Astrocyte of the hippocampus (primary cell): ENCODE measurements around the gene RIPK4.

Experiments
- DNase-seq: peaks from one replicate; pipeline ENCODE4 v3.0.0; 2011; ENCODE audit warnings: low read depth, low spot score

RIPK4 gene

DNA sequence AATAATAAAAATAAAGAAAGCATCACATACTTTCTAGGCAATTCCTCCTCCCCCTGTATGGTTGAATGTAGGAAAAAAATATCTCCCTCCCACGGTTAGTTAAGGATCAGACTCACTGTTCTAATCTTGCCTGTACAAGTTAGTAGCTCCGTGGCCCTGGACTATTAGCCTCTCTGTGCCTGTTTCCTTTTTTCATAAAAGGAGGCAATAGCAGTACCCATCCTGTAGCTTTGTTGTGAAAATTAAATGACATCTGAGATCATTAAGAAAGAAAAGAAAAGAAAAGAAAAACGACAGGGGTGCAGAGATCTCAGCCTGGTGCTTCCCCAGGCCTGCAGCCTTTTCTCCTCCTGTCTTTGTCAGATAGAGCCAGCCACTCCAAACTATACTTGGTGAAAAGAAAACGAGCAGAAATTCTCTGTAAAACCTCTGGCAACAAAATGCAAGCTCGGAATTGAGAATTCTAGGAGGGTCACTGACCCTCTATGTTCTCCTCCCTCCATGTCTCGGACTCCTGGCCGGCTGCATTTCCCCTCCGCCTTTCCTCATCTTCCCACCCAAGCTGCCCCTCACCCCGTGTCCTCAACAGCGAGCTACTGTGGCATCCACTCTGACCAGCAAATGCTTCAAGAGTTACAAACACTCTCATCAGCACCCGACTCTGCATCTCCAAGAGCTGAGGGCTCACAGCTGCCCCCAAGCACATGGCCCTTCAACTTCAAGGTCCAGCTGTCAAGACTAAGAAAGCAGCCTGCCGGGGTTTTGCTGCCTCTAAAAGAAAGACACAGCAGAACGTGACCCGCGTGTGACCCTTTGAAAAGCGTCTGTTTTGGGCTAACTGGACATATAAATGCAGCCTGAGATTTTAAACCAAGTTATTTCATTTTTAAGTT lies 13.6 kb downstream of the RIPK4 start:
- no peak for DNase-seq

GRCh38 chr21:41752231-41752681 lies 14.6 kb downstream of the RIPK4 start:
- DNase-seq, result peak; percentile 36

- no peak for DNase-seq
Measured at GRCh38 chr21:41751611-41752011, 15.2 kb downstream of the RIPK4 start.

- DNase-seq, result no peak
Measured at GRCh38 chr21:41750532-41751151, 16.2 kb downstream of the RIPK4 start.

GRCh38 chr21:41750051-41750450 lies 16.8 kb downstream of the RIPK4 start:
- DNase-seq, result peak; percentile 43

DNA sequence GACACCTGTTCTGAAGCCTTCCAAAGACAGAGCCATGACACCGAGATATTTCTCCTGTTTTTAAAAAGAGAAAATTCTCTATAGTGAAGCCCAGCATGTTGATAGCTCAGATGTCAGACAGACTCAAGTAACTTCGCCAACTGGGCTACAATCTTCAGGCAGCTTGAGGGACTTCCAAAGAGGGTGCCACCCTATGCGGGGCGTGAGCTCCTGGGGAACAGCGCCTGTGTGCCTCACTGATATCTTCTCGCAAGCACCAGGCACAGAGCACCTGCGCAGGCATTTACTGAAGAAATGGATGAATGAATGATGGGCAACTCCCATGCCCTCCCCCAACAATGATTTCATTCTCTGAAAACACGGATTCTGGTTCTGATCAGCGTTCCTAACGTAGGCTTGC lies 17.6 kb downstream of the RIPK4 start:
- DNase-seq, result no peak

GRCh38 chr21:41747943-41748738 lies 18.7 kb downstream of the RIPK4 start:
- DNase-seq, result no peak

DNA sequence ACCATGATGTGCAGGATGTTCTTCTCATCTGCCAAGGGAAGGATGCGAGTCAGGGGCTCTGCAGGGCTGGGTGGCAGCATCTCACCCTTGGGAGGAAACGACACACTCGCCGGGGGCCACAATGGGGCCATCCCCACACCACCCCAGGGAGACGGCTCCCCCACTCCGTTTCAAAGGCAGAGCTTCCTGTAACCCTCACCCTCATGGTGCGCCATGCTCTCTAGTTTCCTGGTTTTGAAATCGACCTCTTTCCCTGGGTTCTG lies 20.2 kb downstream of the RIPK4 start:
- no peak for DNase-seq

GRCh38 chr21:41745971-41746743 lies 20.7 kb downstream of the RIPK4 start:
- DNase-seq, result no peak

DNA sequence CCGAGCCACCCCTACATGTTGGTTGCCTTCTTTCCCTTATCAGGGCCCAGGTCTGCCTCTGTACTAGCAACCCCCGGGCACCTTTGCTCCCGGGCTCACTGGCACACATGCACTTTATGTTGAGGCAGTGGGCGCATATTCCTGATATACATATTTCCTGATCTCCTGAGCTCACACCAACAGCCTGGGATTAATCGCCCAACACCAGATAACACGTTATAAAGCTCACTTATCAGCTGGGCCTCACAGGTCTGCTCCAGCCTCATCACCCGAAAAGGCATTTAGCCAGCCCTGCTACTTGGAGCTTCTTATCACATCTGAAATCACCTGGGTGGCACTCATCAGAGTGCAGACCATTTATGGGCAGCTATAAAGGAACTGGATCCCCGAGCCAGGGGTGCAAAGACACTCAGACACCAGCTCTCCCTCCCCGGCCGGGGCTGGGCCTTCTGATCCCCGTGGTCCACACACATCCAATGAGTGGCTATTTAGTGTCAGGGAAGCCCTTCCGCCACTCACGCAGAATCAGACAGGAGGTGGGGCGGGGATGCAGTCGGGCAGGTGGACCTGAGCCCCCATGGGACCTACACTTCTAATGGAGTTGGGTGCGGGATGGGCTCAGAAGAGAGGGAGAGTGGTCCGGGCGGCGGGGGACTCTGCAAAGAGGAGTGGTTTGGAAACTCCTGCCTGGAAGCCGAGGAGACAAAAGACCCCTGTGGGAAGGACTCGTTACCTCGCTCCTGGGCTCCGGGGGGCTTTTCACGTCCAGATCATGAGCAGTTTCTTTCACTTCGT lies 21.6 kb downstream of the RIPK4 start:
- DNase-seq, result no peak

- DNase-seq, result no peak
Measured at GRCh38 chr21:41744028-41744930, 22.6 kb downstream of the RIPK4 start.

DNA sequence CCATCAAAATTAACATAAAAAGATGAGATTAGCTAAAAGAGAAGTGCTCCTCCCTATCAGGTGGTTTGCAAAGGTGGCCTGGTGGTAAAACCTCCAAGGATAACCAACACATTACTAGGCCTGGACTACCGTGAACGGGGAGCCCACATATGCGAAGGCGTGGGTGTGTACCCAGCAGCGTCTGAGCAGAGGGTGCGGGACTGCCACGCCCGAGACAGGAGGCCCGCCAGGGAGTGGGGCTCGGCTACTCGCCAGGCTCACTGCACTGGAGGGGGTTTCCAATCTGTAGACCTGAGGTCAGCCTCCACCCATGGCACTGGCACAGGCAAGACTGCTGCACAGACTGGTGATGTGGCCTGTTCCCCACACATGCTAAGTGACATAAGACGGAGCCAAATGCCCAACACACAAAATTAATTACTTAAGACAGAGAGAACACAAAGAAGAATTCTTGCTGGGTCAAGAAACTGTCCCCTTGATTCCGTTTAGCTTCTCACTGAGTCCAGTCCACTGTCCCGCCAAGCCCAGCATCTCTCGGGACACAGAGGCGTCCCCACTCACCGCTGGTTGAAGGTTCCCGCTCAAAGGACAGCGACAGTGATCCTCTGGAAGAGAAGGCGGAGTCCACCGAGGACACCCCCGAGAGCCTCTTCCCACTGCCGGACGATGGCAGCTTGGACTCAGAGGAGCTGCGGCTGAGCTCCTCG lies 23.4 kb downstream of the RIPK4 start:
- DNase-seq, result no peak

GRCh38 chr21:41742073-41742875 lies 24.6 kb downstream of the RIPK4 start:
- no peak for DNase-seq

DNA sequence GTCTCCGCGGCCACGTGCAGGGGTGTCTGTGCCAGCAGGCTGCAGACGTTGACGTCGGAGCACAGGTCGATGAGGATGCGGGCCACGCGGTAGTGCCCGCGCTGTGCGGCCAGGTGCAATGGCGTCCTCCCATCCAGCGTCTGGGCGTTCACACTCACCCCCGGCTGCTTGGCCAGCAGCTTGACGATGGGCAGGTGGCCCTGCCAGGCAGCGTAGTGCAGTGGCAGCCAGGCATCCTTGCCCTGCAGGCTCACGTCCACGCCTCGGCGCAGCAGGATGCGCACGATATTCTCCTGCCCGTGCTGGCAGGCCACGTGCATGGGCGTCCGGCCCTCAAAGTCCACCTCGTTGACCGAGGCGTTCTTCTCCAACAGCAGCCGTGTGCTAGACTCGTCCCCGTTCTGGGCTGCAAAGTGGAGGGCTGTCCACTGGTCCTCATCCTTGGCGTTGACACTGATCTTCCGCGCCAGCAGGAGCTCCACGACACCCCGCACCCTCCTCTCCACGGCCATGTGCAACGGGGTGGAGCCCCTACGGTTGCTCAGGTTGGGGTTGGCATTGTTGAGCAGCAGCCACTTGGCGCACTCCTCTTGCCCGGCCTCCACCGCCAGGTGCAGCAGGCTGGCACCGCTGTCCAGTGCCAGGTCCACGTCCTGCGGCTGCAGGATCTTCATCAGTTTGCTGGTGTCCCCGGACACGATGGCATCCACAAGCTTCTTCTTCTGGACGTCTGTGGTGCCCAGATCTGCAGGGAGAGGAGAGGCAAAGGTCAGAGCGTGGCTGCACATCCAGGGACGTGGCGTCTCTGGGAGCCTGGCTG lies 25.4 kb downstream of the RIPK4 start:
- DNase-seq, result no peak

DNA sequence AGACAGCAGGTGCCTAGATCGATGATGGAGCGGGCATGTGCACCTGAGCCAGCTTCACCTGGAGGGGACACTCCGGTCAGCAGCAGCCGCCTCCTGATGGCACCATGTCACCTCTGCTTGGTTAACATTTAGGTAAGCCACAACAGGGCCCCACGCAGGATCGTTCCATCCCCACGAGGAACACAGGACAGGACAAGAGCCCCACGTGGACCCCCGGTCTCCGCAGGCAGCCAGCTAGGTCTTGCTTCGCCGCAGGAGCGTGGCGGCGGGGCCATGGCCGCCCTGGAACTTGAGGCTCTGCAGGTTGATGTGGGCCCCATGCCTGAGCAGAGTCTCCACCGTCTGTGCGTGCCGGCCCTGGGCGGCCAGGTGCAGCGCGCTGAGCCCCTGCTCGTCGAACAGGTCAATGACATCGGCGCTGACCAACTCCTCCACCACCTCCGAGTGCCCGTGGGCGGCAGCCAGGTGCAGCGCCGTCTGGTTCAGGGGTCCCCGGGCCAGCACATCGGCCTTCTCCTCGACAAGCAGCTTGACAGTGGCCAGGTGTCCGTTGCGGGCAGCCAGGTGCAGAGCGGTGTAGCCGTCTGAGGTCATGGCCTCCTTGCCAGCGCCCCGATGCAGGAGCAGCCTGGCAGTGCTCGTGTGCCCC lies 26.1 kb downstream of the RIPK4 start:
- DNase-seq, result no peak

- no peak for DNase-seq
Measured at GRCh38 chr21:41739936-41740335, 26.9 kb downstream of the RIPK4 start.

DNA sequence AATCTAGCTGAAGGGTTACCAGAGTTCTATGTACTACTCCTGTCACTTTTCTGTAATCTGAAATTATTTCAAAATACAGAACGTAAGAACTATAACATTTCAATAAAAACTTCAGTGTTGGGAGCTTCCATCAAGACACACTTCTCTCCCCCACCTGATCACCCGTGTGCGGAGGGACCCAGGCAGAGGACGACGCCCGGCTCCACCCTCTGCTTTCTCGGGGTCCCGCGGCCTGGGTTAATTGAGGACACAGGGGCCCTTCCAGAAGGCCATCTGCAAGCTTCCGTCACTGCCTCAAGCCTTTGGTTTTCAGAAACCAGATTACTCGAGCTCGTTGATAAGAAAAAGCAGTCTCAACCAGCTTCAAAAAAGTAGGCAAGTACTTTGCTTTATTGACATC lies 27.8 kb downstream of the RIPK4 start:
- DNase-seq, result no peak
